GM20000 (cell line): ENCODE measurements around the gene PIK3R3.

Experiments used
- DNase-seq: peaks from one replicate; pipeline ENCODE4 v3.0.0; 2012; ENCODE audit warnings: low spot score
- CTCF ChIP-seq: IDR thresholded peaks from 2 replicates; pipeline ENCODE4 v1.5.1; 2012; ENCODE audit warnings: mild to moderate bottlenecking, control low read depth; ENCODE audit errors: extremely low read depth, missing control alignments

The PIK3R3 gene

DNA sequence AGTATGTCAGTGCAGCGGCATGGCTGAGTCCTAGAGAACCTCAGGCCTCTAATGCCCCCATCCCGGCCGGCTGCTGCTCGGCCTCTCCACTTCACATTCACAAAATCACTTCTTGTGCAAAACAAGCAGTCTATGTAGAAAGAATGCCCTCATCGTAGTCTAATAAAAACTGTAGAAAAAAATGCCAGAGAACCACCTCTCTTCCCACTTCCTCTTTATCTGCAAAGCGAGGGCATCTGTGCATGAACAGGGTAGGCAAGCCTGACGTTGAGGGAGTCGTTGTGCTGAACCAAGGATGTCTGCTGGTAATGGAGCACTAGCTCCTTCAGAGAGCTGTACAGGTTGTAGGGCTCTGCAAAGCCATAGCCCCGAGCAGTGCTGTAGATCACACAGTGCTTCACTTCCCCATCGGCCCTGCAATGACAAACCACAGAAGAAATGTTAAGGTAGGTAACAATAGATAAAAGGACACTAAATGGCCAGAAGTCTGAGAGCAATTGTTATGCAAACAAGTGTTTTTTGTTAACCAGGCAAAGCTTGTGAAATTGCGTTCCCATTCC lies 88.9 kb downstream of the PIK3R3 start:
- DNase-seq, result peak; percentile 64

GRCh38 chr1:46041974-46042373 lies 90.5 kb downstream of the PIK3R3 start:
- TF ChIP-seq CTCF, result no peak

More for the DNA sequence above, 88.9 kb downstream of the PIK3R3 start:
- TF ChIP-seq CTCF, result no peak

GRCh38 chr1:46041551-46041950 lies 90.9 kb downstream of the PIK3R3 start:
- TF ChIP-seq CTCF, result no peak
- DNase-seq, result no peak

More at GRCh38 chr1:46041974-46042373, 90.5 kb downstream of the PIK3R3 start:
- DNase-seq, result no peak

GRCh38 chr1:46039571-46040052 lies 92.8 kb downstream of the PIK3R3 start:
- no peak for DNase-seq
- TF ChIP-seq CTCF, result no peak

GRCh38 chr1:46036894-46037839 lies 95.3 kb downstream of the PIK3R3 start:
- TF ChIP-seq CTCF, result peak; percentile 97

GRCh38 chr1:46034601-46035516 lies 97.6 kb downstream of the PIK3R3 start:
- TF ChIP-seq CTCF, result no peak
- DNase-seq, result no peak

More at GRCh38 chr1:46036894-46037839, 95.3 kb downstream of the PIK3R3 start:
- peak; percentile 85 for DNase-seq
